Activated CD8-positive, alpha-beta T cell treated with anti-CD3 and anti-CD28 coated beads for 36 hours (primary cell): ENCODE data around the gene CIDEA. TPM values are rescaled to one million over a fixed set of nuclear protein-coding genes. Genes with fewer than 3 reads are reported as not detected.
A peak's percentile ranks its signal among the peaks of the same experiment; 100 is the strongest.
"Not testable (repeated sequence)": the region's sequence is repeated elsewhere in the genome, so short reads cannot be mapped to it uniquely, and the experiment has no call there.

Experiments used
- ATAC-seq: fragments of 200-7000 bp; cut with Tn5 transposase; one replicate; pipeline ENCODE4 v1.10.0; 2021; ENCODE audit warnings: mild to moderate bottlenecking, moderate library complexity
- CTCF ChIA-PET: fragments of 350-600 bp; sonication (Branson Sonifier 250); formaldehyde crosslinking; loops from one replicate; lab custom pipeline; 2021; ENCODE audit warnings: antibody characterized with exemption; lab: Charles Lee
- POLR2A ChIA-PET: fragments of 350-600 bp; sonication (Branson Sonifier 250); formaldehyde crosslinking; loops from one replicate; lab custom pipeline; 2021; ENCODE audit warnings: antibody characterized with exemption; lab: Charles Lee
- DNase-seq: peaks from one replicate; pipeline ENCODE4 v3.0.0-alpha.2; 2020
- H3K27ac Mint-ChIP-seq: one replicate; pipeline ENCODE4 v1.8.0; 2021; ENCODE audit warnings: mild to moderate bottlenecking, mixed read lengths
- H3K27me3 Mint-ChIP-seq: one replicate; pipeline ENCODE4 v1.8.0; 2021; ENCODE audit warnings: mixed read lengths
- H3K36me3 Mint-ChIP-seq: one replicate; pipeline ENCODE4 v1.8.0; 2021; ENCODE audit warnings: low read depth, mixed read lengths
- H3K4me1 Mint-ChIP-seq: one replicate; pipeline ENCODE4 v1.8.0; 2021; ENCODE audit warnings: low read depth, mixed read lengths
- H3K4me3 Mint-ChIP-seq: one replicate; pipeline ENCODE4 v1.8.0; 2021; ENCODE audit warnings: mild to moderate bottlenecking, moderate library complexity, mixed read lengths
- H3K9me3 Mint-ChIP-seq: one replicate; pipeline ENCODE4 v1.8.0; 2021; ENCODE audit warnings: mixed read lengths
- CTCF ChIP-seq: fragments of 200-600 bp; IDR thresholded peaks from one replicate; pipeline ENCODE4 v1.8.0; 2022; ENCODE audit warnings: antibody characterized with exemption, mild to moderate bottlenecking
- intact Hi-C: fragments of 100-400 bp; cut with micrococcal nuclease; formaldehyde crosslinking; loops from one replicate; pipeline ENCODE4 v1.10.0; 2022
- total RNA-seq, 2 experiments: library from RNA; stranded (reverse); gene quantifications; one replicate each; pipeline ENCODE4 v1.2.3, GENCODE V29; 2021

Gene CIDEA, protein sequence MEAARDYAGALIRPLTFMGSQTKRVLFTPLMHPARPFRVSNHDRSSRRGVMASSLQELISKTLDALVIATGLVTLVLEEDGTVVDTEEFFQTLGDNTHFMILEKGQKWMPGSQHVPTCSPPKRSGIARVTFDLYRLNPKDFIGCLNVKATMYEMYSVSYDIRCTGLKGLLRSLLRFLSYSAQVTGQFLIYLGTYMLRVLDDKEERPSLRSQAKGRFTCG
- not detected for total RNA-seq

DNA sequence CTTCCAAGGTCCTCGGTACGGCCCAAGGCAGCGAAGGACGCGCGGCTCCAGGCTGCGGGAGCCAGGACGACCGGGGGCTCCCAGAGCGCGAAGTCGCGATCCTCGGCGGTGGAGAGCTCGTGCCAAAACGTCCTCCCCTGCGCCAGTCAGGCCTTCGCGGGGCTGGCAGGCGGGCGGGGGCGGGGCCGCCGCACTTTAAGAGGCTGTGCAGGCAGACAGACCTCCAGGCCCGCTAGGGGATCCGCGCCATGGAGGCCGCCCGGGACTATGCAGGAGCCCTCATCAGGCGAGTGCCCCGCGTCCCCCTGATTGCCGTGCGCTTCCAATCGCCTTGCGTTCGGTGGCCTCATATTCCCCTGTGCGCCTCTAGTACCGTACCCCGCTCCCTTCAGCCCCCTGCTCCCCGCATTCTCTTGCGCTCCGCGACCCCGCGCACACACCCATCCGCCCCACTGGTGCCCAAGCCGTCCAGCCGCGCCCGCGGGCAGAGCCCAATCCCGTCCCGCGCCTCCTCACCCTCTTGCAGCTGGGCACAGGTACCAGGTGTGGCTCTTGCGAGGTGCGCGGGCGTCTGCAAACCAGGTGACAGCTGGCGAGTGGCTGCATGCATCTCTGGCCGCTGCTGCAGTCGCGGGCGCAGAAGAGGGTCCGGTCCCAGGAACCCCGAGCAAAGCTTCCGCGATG lies at the start of gene CIDEA:
Gene CIDEA, plus strand, starts transcription at position 226 of the 684 bp plus-strand sequence. Its CDS starts 23 bp downstream, at position 249.
- intact Hi-C loops: no loop called here
- ChIA-PET POLR2A (no interaction called here), CTCF (interaction anchor here (4.0 kb wide), 1 partner anchor 17 kb away, joined by 21 read pairs; no protein-coding TSS in a partner anchor)
- Mint-ChIP-seq H3K36me3 (no peaks in the 10 kb centered on the region), H3K4me3 (no peak within 1 kb of the TSS), H3K4me1 (no peaks in the 10 kb centered on the region), H3K27ac (no peak within 1 kb of the TSS), H3K27me3 (peaks cover 52% of the 10 kb centered on the region), H3K9me3 (no peaks in the 10 kb centered on the region)
- no peak for TF ChIP-seq CTCF
- ATAC-seq (no peak), DNase-seq (no peak)

GRCh38 chr18:12208296-12209153 lies 45.6 kb upstream of the CIDEA start:
- H3K27me3 Mint-ChIP-seq, H3K4me3 Mint-ChIP-seq, H3K9me3 Mint-ChIP-seq, H3K36me3 Mint-ChIP-seq, ATAC-seq, DNase-seq, CTCF ChIA-PET, intact Hi-C loops, H3K27ac Mint-ChIP-seq, POLR2A ChIA-PET, H3K4me1 Mint-ChIP-seq: not testable (repeated sequence)

DNA sequence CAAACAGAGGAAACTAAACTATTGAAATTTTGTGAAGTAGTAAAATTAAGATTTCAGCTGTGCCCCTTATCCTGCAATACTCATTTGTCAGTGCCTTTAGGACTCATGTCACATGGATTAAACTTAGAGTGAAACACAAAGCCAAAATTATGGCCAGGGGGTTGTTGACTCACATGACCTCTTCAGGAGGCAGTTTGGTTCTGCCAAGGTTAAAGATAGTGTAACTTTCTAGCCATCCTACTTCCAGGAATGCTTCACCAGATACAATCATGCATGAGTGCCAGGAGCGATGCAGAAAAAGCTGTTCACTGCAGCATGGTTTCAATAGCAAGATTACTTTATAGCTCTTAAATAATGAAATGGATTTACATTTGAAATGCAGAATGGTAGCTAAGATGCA lies 41.9 kb upstream of the CIDEA start:
- intact Hi-C loops, H3K36me3 Mint-ChIP-seq, H3K4me3 Mint-ChIP-seq, H3K4me1 Mint-ChIP-seq, DNase-seq, POLR2A ChIA-PET, H3K27me3 Mint-ChIP-seq, H3K27ac Mint-ChIP-seq, H3K9me3 Mint-ChIP-seq, ATAC-seq, CTCF ChIA-PET: not testable (repeated sequence)

DNA sequence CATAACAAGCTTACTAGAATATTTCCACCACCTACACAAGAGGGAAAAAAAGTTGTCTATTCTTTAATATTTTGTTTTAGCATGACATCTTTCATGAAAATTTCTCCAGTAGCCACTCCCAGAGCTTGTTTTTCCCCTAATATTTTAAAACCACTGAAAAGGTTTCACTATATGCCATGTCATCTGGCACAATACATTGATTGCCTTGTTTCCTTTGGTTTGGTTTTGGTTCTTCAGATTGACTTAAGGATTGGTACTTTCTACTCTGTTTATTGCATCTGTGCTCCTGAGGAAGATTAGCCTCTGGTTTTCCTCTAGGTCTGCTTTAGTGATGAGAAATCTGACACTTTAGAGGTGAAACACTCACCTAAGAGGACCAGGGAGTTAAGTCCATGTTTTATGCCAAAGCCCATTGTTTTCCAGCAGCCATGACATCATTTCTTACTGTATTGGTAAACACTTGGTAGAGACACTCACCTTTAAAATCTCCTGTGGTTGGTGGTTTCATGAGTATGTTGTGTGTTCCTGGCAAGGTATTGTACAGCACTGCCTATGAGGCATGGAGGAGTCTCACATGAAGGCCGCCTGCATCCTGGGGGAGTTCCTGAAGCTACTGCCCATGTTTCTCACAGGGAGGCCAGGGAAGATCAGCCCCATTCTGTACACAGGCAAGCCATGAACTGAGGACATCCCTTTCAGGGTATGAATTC lies 39.7 kb upstream of the CIDEA start:
- intact Hi-C loops, H3K27me3 Mint-ChIP-seq, DNase-seq, CTCF ChIA-PET, H3K9me3 Mint-ChIP-seq, POLR2A ChIA-PET, H3K27ac Mint-ChIP-seq, H3K36me3 Mint-ChIP-seq, H3K4me3 Mint-ChIP-seq, ATAC-seq, H3K4me1 Mint-ChIP-seq: not testable (repeated sequence)

DNA sequence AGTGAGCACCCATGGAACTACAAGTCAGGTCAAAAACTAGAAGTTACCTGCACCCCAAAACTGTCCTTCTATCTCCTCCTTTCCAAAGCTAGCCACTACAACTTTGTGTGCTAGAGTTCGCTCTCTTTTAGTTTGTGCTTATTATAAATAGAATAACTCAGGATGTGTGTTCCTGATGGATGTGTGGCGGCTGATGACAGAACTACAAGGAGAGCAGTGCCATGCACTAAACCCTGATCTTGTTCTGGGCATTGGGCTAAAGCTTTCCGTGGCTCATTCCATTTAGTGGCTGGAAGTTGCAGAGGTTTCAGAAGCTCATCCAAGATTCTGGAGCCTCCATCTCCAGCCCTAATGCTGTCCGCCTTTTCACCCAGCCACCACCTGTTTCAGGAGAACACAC lies 37.7 kb upstream of the CIDEA start:
- H3K4me3 Mint-ChIP-seq, intact Hi-C loops, ATAC-seq, H3K36me3 Mint-ChIP-seq, H3K4me1 Mint-ChIP-seq, DNase-seq, H3K9me3 Mint-ChIP-seq, POLR2A ChIA-PET, CTCF ChIA-PET, H3K27ac Mint-ChIP-seq, H3K27me3 Mint-ChIP-seq: not testable (repeated sequence)

DNA sequence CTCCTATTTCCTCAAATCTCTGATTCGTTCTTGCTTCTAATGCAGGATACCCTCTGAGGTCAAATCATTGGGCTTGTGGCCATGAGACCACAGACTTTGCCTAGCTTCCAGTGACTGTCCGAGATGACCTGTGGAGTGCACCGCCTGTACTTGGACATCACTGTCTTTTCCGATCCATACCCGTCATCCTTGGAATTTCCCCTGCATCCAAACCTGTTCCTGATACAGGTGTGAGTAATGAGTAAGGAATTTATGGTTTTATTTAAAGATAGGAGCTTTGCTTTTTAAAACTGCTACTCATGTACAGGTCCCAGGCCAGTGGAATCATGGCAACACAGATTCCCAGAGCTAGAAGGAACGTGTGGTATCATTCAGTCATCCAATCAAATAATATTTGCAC lies 35.6 kb upstream of the CIDEA start:
- CTCF ChIA-PET, H3K4me1 Mint-ChIP-seq, H3K27me3 Mint-ChIP-seq, H3K4me3 Mint-ChIP-seq, H3K27ac Mint-ChIP-seq, H3K9me3 Mint-ChIP-seq, H3K36me3 Mint-ChIP-seq, intact Hi-C loops, DNase-seq, ATAC-seq, POLR2A ChIA-PET: not testable (repeated sequence)

- POLR2A ChIA-PET: not testable (repeated sequence)
Observed at GRCh38 chr18:12222041-12222440, 32.1 kb upstream of the CIDEA start.

DNA sequence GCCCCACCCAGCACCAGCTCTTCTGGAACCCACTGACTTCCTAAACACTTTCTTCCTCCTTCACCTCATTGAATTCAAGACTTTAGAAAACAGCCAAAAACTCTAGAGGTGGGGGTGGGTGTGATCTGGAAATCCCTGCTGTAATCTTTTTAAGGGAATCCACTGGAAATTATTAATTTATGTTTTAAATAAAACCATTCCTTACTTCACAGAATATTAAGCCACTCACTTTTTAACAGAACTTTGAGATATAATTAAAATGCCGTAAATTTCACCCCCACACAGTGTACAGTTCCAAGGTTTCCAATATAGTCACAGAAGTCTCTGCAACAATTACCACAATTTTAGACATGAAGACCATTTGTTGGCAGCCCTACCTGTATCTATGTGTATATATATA lies 30.8 kb upstream of the CIDEA start:
- DNase-seq, H3K27ac Mint-ChIP-seq, H3K36me3 Mint-ChIP-seq, H3K9me3 Mint-ChIP-seq, POLR2A ChIA-PET, H3K27me3 Mint-ChIP-seq, H3K4me3 Mint-ChIP-seq, H3K4me1 Mint-ChIP-seq, CTCF ChIA-PET, ATAC-seq, intact Hi-C loops: not testable (repeated sequence)

More at GRCh38 chr18:12222041-12222440, 32.1 kb upstream of the CIDEA start:
- H3K27ac Mint-ChIP-seq, H3K27me3 Mint-ChIP-seq, H3K36me3 Mint-ChIP-seq, H3K4me1 Mint-ChIP-seq, intact Hi-C loops, H3K9me3 Mint-ChIP-seq, H3K4me3 Mint-ChIP-seq, DNase-seq, CTCF ChIA-PET: not testable (repeated sequence)
- ATAC-seq: peak; percentile 42

- H3K27me3 Mint-ChIP-seq, POLR2A ChIA-PET, H3K9me3 Mint-ChIP-seq, H3K4me3 Mint-ChIP-seq, H3K4me1 Mint-ChIP-seq, H3K36me3 Mint-ChIP-seq, intact Hi-C loops, H3K27ac Mint-ChIP-seq, ATAC-seq, DNase-seq, CTCF ChIA-PET: not testable (repeated sequence)
Observed at GRCh38 chr18:12226807-12227206, 27.4 kb upstream of the CIDEA start.

- H3K4me3 Mint-ChIP-seq, H3K27me3 Mint-ChIP-seq, POLR2A ChIA-PET, intact Hi-C loops, H3K4me1 Mint-ChIP-seq, DNase-seq, H3K27ac Mint-ChIP-seq, H3K36me3 Mint-ChIP-seq, CTCF ChIA-PET, ATAC-seq, H3K9me3 Mint-ChIP-seq: not testable (repeated sequence)
Observed at GRCh38 chr18:12227399-12228186, 26.6 kb upstream of the CIDEA start.
